Brain microvascular endothelial cell (primary cell): Measurements from ENCODE around the gene RNASEH2B.

Source experiments
- DNase-seq: peaks from one replicate; pipeline ENCODE4 v3.0.0-alpha.2; 2020
- H3K27ac ChIP-seq: fragments of 250-450 bp; sonication (Bioruptor Pico); 2 replicates; pipeline ENCODE4 v1.5.1; 2020; ENCODE audit warnings: mild to moderate bottlenecking, moderate library complexity
- H3K27me3 ChIP-seq: fragments of 250-450 bp; sonication (Bioruptor Pico); replicated peaks from 2 replicates; pipeline ENCODE4 v1.5.1; 2020; ENCODE audit warnings: mild to moderate bottlenecking
- H3K36me3 ChIP-seq: fragments of 250-450 bp; sonication (Bioruptor Pico); replicated peaks from 2 replicates; pipeline ENCODE4 v1.5.1; 2020; ENCODE audit warnings: mild to moderate bottlenecking
- H3K4me3 ChIP-seq: 2 replicates; pipeline ENCODE4 v1.5.1; 2011; ENCODE audit warnings: low read depth, mild to moderate bottlenecking, control low read depth, low read length, moderate library complexity
- in situ Hi-C: cut with HindIII; loops from 2 replicates; pipeline ENCODE4 v1.10.0; 2017; ENCODE audit warnings: low sequenced_read_pairs, low pct_ligation_motif_present
- TF ChIP-seq, protein P1 (sequence below): IDR thresholded peaks from 2 replicates; pipeline ENCODE4 v1.5.1; 2011; ENCODE audit warnings: low read depth, mild to moderate bottlenecking, moderate library complexity, low read length, control low read depth, inconsistent platforms; ENCODE audit errors: missing control alignments

RNASEH2B gene

DNA sequence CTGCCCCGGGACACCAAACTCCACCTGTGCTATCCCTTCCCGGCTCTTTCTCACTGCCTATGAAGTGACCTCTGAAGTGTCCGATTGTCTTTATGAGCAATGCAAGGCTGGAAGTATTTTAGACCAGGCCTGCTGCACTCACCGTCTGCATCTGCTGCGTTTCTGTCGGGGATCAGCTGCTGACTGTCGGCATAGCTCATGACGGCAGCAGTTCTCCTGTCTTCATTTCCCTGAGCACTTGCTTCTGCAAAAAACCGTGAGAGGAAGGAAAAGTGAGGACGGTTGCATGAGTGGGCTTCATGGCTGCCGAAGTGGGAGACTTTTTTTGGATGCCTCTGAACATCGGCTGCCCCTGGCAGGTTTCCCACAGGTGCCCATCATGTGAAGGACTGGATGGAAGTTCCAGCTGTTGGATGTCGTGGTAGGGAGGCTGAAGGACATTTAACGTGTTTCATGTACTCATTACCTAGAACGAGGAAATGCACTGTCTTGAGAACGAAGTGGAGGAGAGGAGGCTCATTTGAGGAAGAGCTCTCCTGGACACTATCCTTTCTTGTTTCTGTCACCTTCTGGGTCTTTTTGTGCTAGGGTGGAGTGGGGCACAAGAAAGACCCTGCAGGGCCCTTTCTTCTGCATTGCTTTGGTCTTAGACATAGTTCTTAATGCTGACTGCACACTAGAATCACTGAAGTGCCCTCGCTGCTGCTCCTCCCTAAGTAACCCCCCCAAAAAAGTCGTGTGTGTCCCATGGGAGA, 94.7 kb downstream of the RNASEH2B start:
- in situ Hi-C loops, result no loop called here
- H3K36me3 ChIP-seq, result no peaks in the 10 kb centered on the region
- no peak overlapping the region for H3K27ac ChIP-seq
- DNase-seq, result no peak
- TF ChIP-seq, protein P1, sequence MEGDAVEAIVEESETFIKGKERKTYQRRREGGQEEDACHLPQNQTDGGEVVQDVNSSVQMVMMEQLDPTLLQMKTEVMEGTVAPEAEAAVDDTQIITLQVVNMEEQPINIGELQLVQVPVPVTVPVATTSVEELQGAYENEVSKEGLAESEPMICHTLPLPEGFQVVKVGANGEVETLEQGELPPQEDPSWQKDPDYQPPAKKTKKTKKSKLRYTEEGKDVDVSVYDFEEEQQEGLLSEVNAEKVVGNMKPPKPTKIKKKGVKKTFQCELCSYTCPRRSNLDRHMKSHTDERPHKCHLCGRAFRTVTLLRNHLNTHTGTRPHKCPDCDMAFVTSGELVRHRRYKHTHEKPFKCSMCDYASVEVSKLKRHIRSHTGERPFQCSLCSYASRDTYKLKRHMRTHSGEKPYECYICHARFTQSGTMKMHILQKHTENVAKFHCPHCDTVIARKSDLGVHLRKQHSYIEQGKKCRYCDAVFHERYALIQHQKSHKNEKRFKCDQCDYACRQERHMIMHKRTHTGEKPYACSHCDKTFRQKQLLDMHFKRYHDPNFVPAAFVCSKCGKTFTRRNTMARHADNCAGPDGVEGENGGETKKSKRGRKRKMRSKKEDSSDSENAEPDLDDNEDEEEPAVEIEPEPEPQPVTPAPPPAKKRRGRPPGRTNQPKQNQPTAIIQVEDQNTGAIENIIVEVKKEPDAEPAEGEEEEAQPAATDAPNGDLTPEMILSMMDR, result no peak
- no peaks in the 10 kb centered on the region for H3K27me3 ChIP-seq
- no peak overlapping the region for H3K4me3 ChIP-seq

DNA sequence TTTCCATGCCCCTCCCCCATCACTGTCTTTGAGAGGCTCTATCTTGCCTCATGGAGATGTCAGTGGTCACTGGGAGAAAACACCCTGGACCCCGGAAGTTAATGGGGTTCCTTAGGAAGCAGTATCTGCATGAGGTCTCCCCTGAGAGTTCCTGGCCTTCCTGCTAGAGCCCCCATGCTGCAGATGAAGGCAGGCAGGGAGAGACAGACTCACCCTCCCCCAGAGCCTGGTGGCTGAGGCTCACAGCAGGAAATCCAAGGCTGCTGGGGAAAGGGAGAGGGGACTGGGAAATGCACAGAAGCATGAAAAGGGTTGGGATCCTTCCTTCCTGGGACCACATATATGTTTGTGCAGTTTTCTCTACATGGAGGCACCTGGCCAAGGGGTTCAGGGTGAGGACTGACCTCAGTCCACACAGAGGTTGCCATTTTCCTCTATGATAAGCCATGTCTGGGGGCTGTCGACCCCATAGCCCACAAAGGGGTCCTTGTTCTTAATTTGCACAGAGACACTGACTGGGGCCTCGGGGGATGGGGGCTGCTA, 95.4 kb downstream of the RNASEH2B start:
- Histone ChIP-seq H3K27ac (no peak overlapping the region), H3K4me3 (no peak overlapping the region), H3K36me3 (no peaks in the 10 kb centered on the region), H3K27me3 (no peaks in the 10 kb centered on the region)
- TF ChIP-seq, protein P1, result no peak
- in situ Hi-C loops, result no loop called here
- DNase-seq, result no peak

DNA sequence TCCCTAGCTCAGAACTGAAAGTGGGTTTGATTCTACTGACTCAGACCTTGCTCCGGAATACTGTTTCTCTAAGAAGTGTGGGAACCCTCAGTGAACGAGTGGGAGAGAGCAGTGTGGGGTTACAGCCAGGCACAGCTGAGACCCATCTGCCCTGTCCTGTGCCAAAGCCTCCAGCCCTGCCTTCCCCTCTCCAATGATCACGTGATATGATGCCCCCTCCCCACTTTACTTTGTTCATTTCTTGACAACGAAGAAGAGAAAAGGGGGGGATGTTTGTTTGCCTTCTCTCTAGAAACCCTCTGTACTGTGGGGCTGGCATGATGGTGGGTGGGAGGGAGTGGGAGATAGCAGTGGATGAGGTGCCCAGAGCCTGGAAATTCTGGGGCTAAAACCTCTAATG, 96.0 kb downstream of the RNASEH2B start:
- Histone ChIP-seq H3K27ac (no peak overlapping the region), H3K4me3 (no peak overlapping the region), H3K36me3 (no peaks in the 10 kb centered on the region), H3K27me3 (no peaks in the 10 kb centered on the region)
- DNase-seq, result no peak
- in situ Hi-C loops, result no loop called here
- TF ChIP-seq, protein P1, result no peak
